WTC11 (cell line): ENCODE data around the gene DDI1. TPM values are rescaled to one million over a fixed set of nuclear protein-coding genes. Genes with fewer than 3 reads are reported as not detected.
"Not testable (repeated sequence)": the region's sequence is repeated elsewhere in the genome, so short reads cannot be mapped to it uniquely, and the experiment has no call there.

Experiments
- ATAC-seq: fragments of 200-7000 bp; cut with Tn5 transposase; 2 replicates; pipeline ENCODE4 v1.10.0; 2021; ENCODE audit warnings: mild to moderate bottlenecking, moderate library complexity
- CTCF ChIA-PET: fragments of 300-600 bp; sonication (Branson Sonifier 250); formaldehyde crosslinking; loops from one replicate; lab custom pipeline; 2021; ENCODE audit warnings: antibody characterized with exemption; lab: Charles Lee
- POLR2A ChIA-PET: fragments of 350-600 bp; sonication (Branson Sonifier 250); formaldehyde crosslinking; loops from one replicate; lab custom pipeline; 2021; ENCODE audit warnings: antibody characterized with exemption; lab: Charles Lee
- DNase-seq: peaks from one replicate; pipeline ENCODE4 v3.0.0; 2021; ENCODE audit warnings: low spot score
- H3K27ac Mint-ChIP-seq: 2 replicates; pipeline ENCODE4 v1.8.0; 2021; ENCODE audit warnings: mixed read lengths
- H3K27me3 Mint-ChIP-seq: 2 replicates; pipeline ENCODE4 v1.8.0; 2021; ENCODE audit warnings: low read depth, mild to moderate bottlenecking, moderate library complexity, mixed read lengths
- H3K36me3 Mint-ChIP-seq: 2 replicates; pipeline ENCODE4 v1.8.0; 2021; ENCODE audit warnings: mixed read lengths
- H3K4me1 Mint-ChIP-seq: 2 replicates; pipeline ENCODE4 v1.8.0; 2022; ENCODE audit warnings: mixed read lengths
- H3K4me3 Mint-ChIP-seq: 2 replicates; pipeline ENCODE4 v1.8.0; 2021; ENCODE audit warnings: mild to moderate bottlenecking, moderate library complexity, mixed read lengths
- H3K9me3 Mint-ChIP-seq: 2 replicates; pipeline ENCODE4 v1.8.0; 2021; ENCODE audit warnings: mixed read lengths
- AFF4 ChIP-seq: sonication (generic); formaldehyde crosslinking; IDR thresholded peaks from 2 replicates; pipeline ENCODE4 v1.8.1; 2023; ENCODE audit warnings: mild to moderate bottlenecking, missing genetic modification reagents, borderline replicate concordance
- ERG ChIP-seq: fragments of 250-450 bp; sonication (Bioruptor Pico); IDR thresholded peaks from 2 replicates; pipeline ENCODE4 v1.8.0; 2021; ENCODE audit warnings: mild to moderate bottlenecking
- FOXJ3 ChIP-seq: sonication (generic); formaldehyde crosslinking; IDR thresholded peaks from 2 replicates; pipeline ENCODE4 v1.9.0; 2021; ENCODE audit warnings: missing genetic modification reagents, mild to moderate bottlenecking, borderline replicate concordance
- SP1 ChIP-seq: sonication (generic); formaldehyde crosslinking; conservative IDR thresholded peaks from 2 replicates; pipeline ENCODE4 v1.8.1; 2022; ENCODE audit warnings: missing genetic modification reagents
- ZMAT4 ChIP-seq: fragments of 250-450 bp; sonication (Bioruptor Pico); IDR thresholded peaks from 2 replicates; pipeline ENCODE4 v1.9.0; 2021; ENCODE audit warnings: mild to moderate bottlenecking
- ZNF281 ChIP-seq: sonication (generic); formaldehyde crosslinking; IDR thresholded peaks from 2 replicates; pipeline ENCODE4 v1.8.0; 2023; ENCODE audit warnings: mild to moderate bottlenecking, missing genetic modification reagents
- ZNF671 ChIP-seq: fragments of 250-450 bp; sonication (Bioruptor Pico); IDR thresholded peaks from 2 replicates; pipeline ENCODE4 v1.8.0; 2021; ENCODE audit warnings: mild to moderate bottlenecking
- total RNA-seq: library from RNA; stranded (reverse); gene quantifications from 3 replicates; pipeline ENCODE4 v1.2.3, GENCODE V29; 2021
- TF ChIP-seq, protein P1 (sequence below): fragments of 200-600 bp; IDR thresholded peaks from 2 replicates; pipeline ENCODE4 v1.8.0; 2022; ENCODE audit warnings: antibody characterized with exemption
- TF ChIP-seq, protein P2 (sequence below): sonication (generic); formaldehyde crosslinking; IDR thresholded peaks from 2 replicates; pipeline ENCODE4 v1.8.1; 2022; ENCODE audit warnings: mild to moderate bottlenecking, missing genetic modification reagents, moderate library complexity, borderline replicate concordance

DDI1 gene
- total RNA-seq, 1 experiment from 2014 or later, result not detected

GRCh38 chr11:104046331-104046730 is 9.9 kb downstream of the DDI1 start (continued):
- TF ChIP-seq ZMAT4 (CRISPR knock-in tag), result no peak
- TF ChIP-seq, protein P1, sequence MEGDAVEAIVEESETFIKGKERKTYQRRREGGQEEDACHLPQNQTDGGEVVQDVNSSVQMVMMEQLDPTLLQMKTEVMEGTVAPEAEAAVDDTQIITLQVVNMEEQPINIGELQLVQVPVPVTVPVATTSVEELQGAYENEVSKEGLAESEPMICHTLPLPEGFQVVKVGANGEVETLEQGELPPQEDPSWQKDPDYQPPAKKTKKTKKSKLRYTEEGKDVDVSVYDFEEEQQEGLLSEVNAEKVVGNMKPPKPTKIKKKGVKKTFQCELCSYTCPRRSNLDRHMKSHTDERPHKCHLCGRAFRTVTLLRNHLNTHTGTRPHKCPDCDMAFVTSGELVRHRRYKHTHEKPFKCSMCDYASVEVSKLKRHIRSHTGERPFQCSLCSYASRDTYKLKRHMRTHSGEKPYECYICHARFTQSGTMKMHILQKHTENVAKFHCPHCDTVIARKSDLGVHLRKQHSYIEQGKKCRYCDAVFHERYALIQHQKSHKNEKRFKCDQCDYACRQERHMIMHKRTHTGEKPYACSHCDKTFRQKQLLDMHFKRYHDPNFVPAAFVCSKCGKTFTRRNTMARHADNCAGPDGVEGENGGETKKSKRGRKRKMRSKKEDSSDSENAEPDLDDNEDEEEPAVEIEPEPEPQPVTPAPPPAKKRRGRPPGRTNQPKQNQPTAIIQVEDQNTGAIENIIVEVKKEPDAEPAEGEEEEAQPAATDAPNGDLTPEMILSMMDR, result no peak
- no peak for TF ChIP-seq SP1 (CRISPR knock-in tag)
- no peak for TF ChIP-seq ZNF281 (CRISPR knock-in tag)
- TF ChIP-seq AFF4 (CRISPR knock-in tag), result no peak
- TF ChIP-seq ZNF671 (CRISPR knock-in tag), result no peak

GRCh38 chr11:104046858-104047257 is 10.4 kb downstream of the DDI1 start:
- H3K4me1 Mint-ChIP-seq, H3K9me3 Mint-ChIP-seq, H3K36me3 Mint-ChIP-seq, H3K4me3 Mint-ChIP-seq, H3K27me3 Mint-ChIP-seq, ATAC-seq, POLR2A ChIA-PET, CTCF ChIA-PET, DNase-seq, H3K27ac Mint-ChIP-seq: not testable (repeated sequence)

- no peak for ATAC-seq
- H3K36me3 Mint-ChIP-seq, result no peaks in the 10 kb centered on the region
- H3K27ac Mint-ChIP-seq, result no peak overlapping the region
- no peaks in the 10 kb centered on the region for H3K27me3 Mint-ChIP-seq
- no peak overlapping the region for H3K4me3 Mint-ChIP-seq
- peaks cover 12% of the 10 kb centered on the region for H3K4me1 Mint-ChIP-seq
- no peak for DNase-seq
- ChIA-PET POLR2A (no interaction called here), CTCF (no interaction called here)
- TF ChIP-seq ERG (CRISPR knock-in tag) (no peak), FOXJ3 (CRISPR knock-in tag) (no peak)
- TF ChIP-seq, protein P2, sequence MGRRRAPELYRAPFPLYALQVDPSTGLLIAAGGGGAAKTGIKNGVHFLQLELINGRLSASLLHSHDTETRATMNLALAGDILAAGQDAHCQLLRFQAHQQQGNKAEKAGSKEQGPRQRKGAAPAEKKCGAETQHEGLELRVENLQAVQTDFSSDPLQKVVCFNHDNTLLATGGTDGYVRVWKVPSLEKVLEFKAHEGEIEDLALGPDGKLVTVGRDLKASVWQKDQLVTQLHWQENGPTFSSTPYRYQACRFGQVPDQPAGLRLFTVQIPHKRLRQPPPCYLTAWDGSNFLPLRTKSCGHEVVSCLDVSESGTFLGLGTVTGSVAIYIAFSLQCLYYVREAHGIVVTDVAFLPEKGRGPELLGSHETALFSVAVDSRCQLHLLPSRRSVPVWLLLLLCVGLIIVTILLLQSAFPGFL (CRISPR knock-in tag), result no peak
- H3K9me3 Mint-ChIP-seq, result no peaks in the 10 kb centered on the region
These were observed 12.7 kb downstream of the DDI1 start for GRCh38 chr11:104049116-104049515.
